ELF-1 (cell line): Measurements from ENCODE around the gene AREL1.

Source experiments
- DNase-seq: peaks from one replicate; pipeline ENCODE4 v3.0.0-alpha.2; 2016; ENCODE audit warnings: low read depth, low spot score

The AREL1 gene

GRCh38 chr14:74698465-74698864 lies 14.4 kb downstream of the AREL1 start:
- no peak for DNase-seq

- no peak for DNase-seq
Observed at GRCh38 chr14:74697976-74698375, 14.9 kb downstream of the AREL1 start.

GRCh38 chr14:74697543-74697942 lies 15.3 kb downstream of the AREL1 start:
- DNase-seq = no peak

GRCh38 chr14:74697011-74697410 lies 15.9 kb downstream of the AREL1 start:
- no peak for DNase-seq

GRCh38 chr14:74695406-74695805 lies 17.5 kb downstream of the AREL1 start:
- no peak for DNase-seq

GRCh38 chr14:74693191-74693590 lies 19.7 kb downstream of the AREL1 start:
- no peak for DNase-seq

GRCh38 chr14:74691456-74691855 lies 21.4 kb downstream of the AREL1 start:
- DNase-seq = no peak

GRCh38 chr14:74685921-74686678 lies 26.8 kb downstream of the AREL1 start:
- no peak for DNase-seq

GRCh38 chr14:74685056-74685455 lies 27.8 kb downstream of the AREL1 start:
- no peak for DNase-seq

- no peak for DNase-seq
Observed at GRCh38 chr14:74684434-74684833, 28.4 kb downstream of the AREL1 start.

- no peak for DNase-seq
Observed at GRCh38 chr14:74683406-74683805, 29.5 kb downstream of the AREL1 start.

- no peak for DNase-seq
Observed at GRCh38 chr14:74682169-74682952, 30.5 kb downstream of the AREL1 start.

GRCh38 chr14:74675219-74675618 lies 37.7 kb downstream of the AREL1 start:
- no peak for DNase-seq

- DNase-seq = no peak
Observed at GRCh38 chr14:74673768-74674167, 39.1 kb downstream of the AREL1 start.

- no peak for DNase-seq
Observed at GRCh38 chr14:74671789-74672188, 41.1 kb downstream of the AREL1 start.

- no peak for DNase-seq
Observed at GRCh38 chr14:74670726-74671411, 42.0 kb downstream of the AREL1 start.

GRCh38 chr14:74669846-74670245 lies 43.0 kb downstream of the AREL1 start:
- no peak for DNase-seq

GRCh38 chr14:74669256-74669655 lies 43.6 kb downstream of the AREL1 start:
- DNase-seq = no peak

- no peak for DNase-seq
Observed at GRCh38 chr14:74667758-74668157, 45.1 kb downstream of the AREL1 start.

GRCh38 chr14:74664717-74665116 lies 48.2 kb downstream of the AREL1 start:
- no peak for DNase-seq

GRCh38 chr14:74663884-74664283 lies 49.0 kb downstream of the AREL1 start:
- no peak for DNase-seq

- no peak for DNase-seq
Observed at GRCh38 chr14:74661726-74662450, 51.0 kb downstream of the AREL1 start.
